ENCODE results near the gene COX4I2. TPM values are rescaled to one million over a fixed set of nuclear protein-coding genes. Genes with fewer than 3 reads are reported as not detected.

Gene COX4I2
- total RNA-seq, 2 donors from 2014 or later: 0.41 to 3.6 TPM

- peaks cover 5% of the 10 kb centered on the region for H3K4me1 ChIP-seq (replicated peaks)
- no peaks in the 10 kb centered on the region for H3K27me3 ChIP-seq (replicated peaks; ENCODE audit: insufficient read depth)
- H3K4me3 ChIP-seq: no peak overlapping the region
- TF ChIP-seq POLR2A (IDR thresholded peaks at IDR 0.05) (no peak), POLR2AphosphoS5 (IDR thresholded peaks at IDR 0.05) (no peak), CTCF (IDR thresholded peaks at IDR 0.05) (no peak)
- H3K36me3 ChIP-seq: no peaks in the 10 kb centered on the region
- H3K9me3 ChIP-seq: no peaks in the 10 kb centered on the region
- H3K27ac ChIP-seq: no peak overlapping the region
- intact Hi-C loops (cut with DNase I): no loop called here
- 67% methylated on average over 5 of the region's 5 CpGs for WGBS
- no peak for DNase-seq (ENCODE audit: low spot score)
These were observed 16.8 kb downstream of the COX4I2 start for GRCh38 chr20:31654534-31654933.

- peaks cover 30% of the 10 kb centered on the region for H3K4me1 ChIP-seq (replicated peaks)
These were observed 24.1 kb downstream of the COX4I2 start for GRCh38 chr20:31661625-31662371.

GRCh38 chr20:31662372-31662854 is 24.7 kb downstream of the COX4I2 start:
- DNase-seq (ENCODE audit: low spot score): no peak
- no peak for TF ChIP-seq POLR2AphosphoS5 (IDR thresholded peaks at IDR 0.05)
- Histone ChIP-seq H3K36me3 (peaks cover 0 to 6% of the 10 kb centered on the region in 2 donors), H3K27ac (peak overlapping the region; percentile 67 to 72), H3K4me3 (no peak overlapping the region), H3K27me3 (replicated peaks; ENCODE audit: insufficient read depth) (no peaks in the 10 kb centered on the region), H3K9me3 (no peaks in the 10 kb centered on the region), H3K4me1 (replicated peaks) (peaks cover 30% of the 10 kb centered on the region)
- WGBS: 70% methylated on average over 6 of the region's 6 CpGs
- intact Hi-C loops (cut with DNase I): no loop called here

More at GRCh38 chr20:31661625-31662371, 24.1 kb downstream of the COX4I2 start:
- peak; percentile 44 for TF ChIP-seq POLR2A (IDR thresholded peaks at IDR 0.05)
- peak; percentile 70 to 97 (median 83) for TF ChIP-seq CTCF (IDR thresholded peaks at IDR 0.05)
- TF ChIP-seq POLR2AphosphoS5 (IDR thresholded peaks at IDR 0.05): peak; percentile 64
- WGBS: 9% methylated on average over 24 of the region's 31 CpGs
- Histone ChIP-seq H3K27ac (peak overlapping the region; percentile 67 to 72), H3K36me3 (peaks cover 0 to 6% of the 10 kb centered on the region in 2 donors), H3K4me3 (peak overlapping the region in 1 of 2 donors; percentile 19), H3K27me3 (replicated peaks; ENCODE audit: insufficient read depth) (no peaks in the 10 kb centered on the region), H3K9me3 (no peaks in the 10 kb centered on the region)
- intact Hi-C loops (cut with DNase I): loop anchor here (1.0 kb wide), 1 partner anchor 62 kb away; no protein-coding TSS in a partner anchor
- DNase-seq (ENCODE audit: low spot score): peak; percentile 75

GRCh38 chr20:31663524-31663837 is 25.8 kb downstream of the COX4I2 start:
- H3K27ac ChIP-seq: peak overlapping the region; percentile 78 to 91
- peaks cover 30% of the 10 kb centered on the region for H3K4me1 ChIP-seq (replicated peaks)
- H3K9me3 ChIP-seq: no peaks in the 10 kb centered on the region
- intact Hi-C loops (cut with DNase I): no loop called here
- H3K27me3 ChIP-seq (replicated peaks; ENCODE audit: insufficient read depth): no peaks in the 10 kb centered on the region
- DNase-seq (ENCODE audit: low spot score): no peak
- 55% methylated on average over 2 of the region's 2 CpGs for WGBS
- TF ChIP-seq POLR2AphosphoS5 (IDR thresholded peaks at IDR 0.05): no peak
- H3K36me3 ChIP-seq: peaks cover 0 to 6% of the 10 kb centered on the region in 2 donors
- no peak overlapping the region for H3K4me3 ChIP-seq

- Histone ChIP-seq H3K36me3 (peaks cover 0 to 6% of the 10 kb centered on the region in 2 donors), H3K4me1 (replicated peaks) (peaks cover 30% of the 10 kb centered on the region), H3K27me3 (replicated peaks; ENCODE audit: insufficient read depth) (no peaks in the 10 kb centered on the region), H3K9me3 (no peaks in the 10 kb centered on the region), H3K27ac (peak overlapping the region; percentile 78 to 91), H3K4me3 (no peak overlapping the region)
- DNase-seq (ENCODE audit: low spot score): peak; percentile 88
- WGBS: 18% methylated on average over 11 of the region's 11 CpGs
- TF ChIP-seq POLR2A (IDR thresholded peaks at IDR 0.05): no peak
- peak; percentile 87 for TF ChIP-seq POLR2AphosphoS5 (IDR thresholded peaks at IDR 0.05)
- intact Hi-C loops (cut with DNase I): no loop called here
These were observed 26.4 kb downstream of the COX4I2 start for GRCh38 chr20:31663838-31664695.

- Histone ChIP-seq H3K4me1 (replicated peaks) (peaks cover 32% of the 10 kb centered on the region), H3K27me3 (replicated peaks; ENCODE audit: insufficient read depth) (no peaks in the 10 kb centered on the region), H3K4me3 (no peak overlapping the region), H3K36me3 (peaks cover 0 to 6% of the 10 kb centered on the region in 2 donors), H3K9me3 (no peaks in the 10 kb centered on the region), H3K27ac (peak overlapping the region; percentile 78 to 91)
- TF ChIP-seq POLR2A (IDR thresholded peaks at IDR 0.05) (no peak), CTCF (IDR thresholded peaks at IDR 0.05) (no peak), POLR2AphosphoS5 (IDR thresholded peaks at IDR 0.05) (peak; percentile 10)
- intact Hi-C loops (cut with DNase I): no loop called here
- DNase-seq (ENCODE audit: low spot score): peak; percentile 37
- WGBS: 13% methylated on average over 2 of the region's 2 CpGs
These were observed 27.1 kb downstream of the COX4I2 start for GRCh38 chr20:31664696-31665354.
